Endodermal cell (in vitro differentiated cells): Measurements from ENCODE around the gene HSD17B12. TPM values are rescaled to one million over a fixed set of nuclear protein-coding genes. Genes with fewer than 3 reads are reported as not detected.

Source experiments
- DNase-seq: peaks from one replicate; pipeline ENCODE4 v3.0.0-alpha.2; 2017
- H3K27ac ChIP-seq: 2 replicates; pipeline ENCODE4 v1.5.1; 2013; ENCODE audit warnings: mild to moderate bottlenecking, low read depth, low read length, moderate library complexity
- H3K27me3 ChIP-seq: 2 replicates; pipeline ENCODE4 v1.6.1; 2013; ENCODE audit warnings: mild to moderate bottlenecking, low read length, moderate library complexity; ENCODE audit not compliant: insufficient read depth, control insufficient read depth, poor library complexity, severe bottlenecking
- H3K36me3 ChIP-seq: 2 replicates; pipeline ENCODE4 v1.7.0; 2013; ENCODE audit warnings: mild to moderate bottlenecking, low read length, moderate library complexity; ENCODE audit not compliant: control insufficient read depth, insufficient read depth
- H3K4me1 ChIP-seq: one replicate; pipeline ENCODE4 v1.7.0; 2013; ENCODE audit warnings: low read length; ENCODE audit not compliant: control insufficient read depth, insufficient read depth
- H3K4me3 ChIP-seq: 2 replicates; pipeline ENCODE4 v1.5.1; 2013; ENCODE audit warnings: mild to moderate bottlenecking, low read length, moderate library complexity
- H3K9ac ChIP-seq: 2 replicates; pipeline ENCODE4 v1.6.1; 2013; ENCODE audit warnings: mild to moderate bottlenecking, low read length, moderate library complexity; ENCODE audit not compliant: poor library complexity, severe bottlenecking; ENCODE audit errors: extremely low read depth
- H3K9me3 ChIP-seq: 2 replicates; pipeline ENCODE4 v1.6.1; 2013; ENCODE audit warnings: mild to moderate bottlenecking, low read length, moderate library complexity; ENCODE audit not compliant: control insufficient read depth
- H3K27ac Mint-ChIP-seq: 2 replicates; pipeline ENCODE4 v1.8.0; 2020; ENCODE audit warnings: mixed read lengths
- H3K27me3 Mint-ChIP-seq: 2 replicates; pipeline ENCODE4 v1.8.0; 2021; ENCODE audit warnings: mild to moderate bottlenecking, mixed read lengths; ENCODE audit not compliant: insufficient read depth
- H3K36me3 Mint-ChIP-seq: 2 replicates; pipeline ENCODE4 v1.8.0; 2020; ENCODE audit warnings: low read depth, mixed read lengths
- H3K4me1 Mint-ChIP-seq: 2 replicates; pipeline ENCODE4 v1.8.0; 2020; ENCODE audit warnings: mixed read lengths
- H3K4me3 Mint-ChIP-seq: 2 replicates; pipeline ENCODE4 v1.8.0; 2020; ENCODE audit warnings: mild to moderate bottlenecking, moderate library complexity, mixed read lengths
- H3K9me3 Mint-ChIP-seq: 2 replicates; pipeline ENCODE4 v1.8.0; 2020; ENCODE audit warnings: mild to moderate bottlenecking, mixed read lengths
- WGBS, 2 experiments: methylation state at CpG; one replicate each; pipeline versions ENCODE4 v1.1.5 to v1.1.7; 2013; ENCODE audit warnings: missing lambda C conversion rate in 2 of 2, mixed read lengths in 1 of 2; ENCODE audit not compliant: insufficient coverage in 1 of 2, insufficient read length in 1 of 2; 5-methylcytosine and 5-hydroxymethylcytosine counted together
- total RNA-seq, 2 donors: library from RNA; stranded (reverse); fragmentation: NEBNext Ultra II Directional in 1 of 2; extraction: Animal tissue kit (Norgen Biotek cat#: 25700) in 1 of 2; gene quantifications; 2 replicates in 1 of 2; 3 replicates in 1 of 2; pipeline ENCODE4 v1.2.1, GENCODE V29; 2021
- TF ChIP-seq, protein P1 (sequence below): fragments of 200-600 bp; sonication (generic); conservative IDR thresholded peaks from 2 replicates; pipeline ENCODE4 v1.5.0; 2021; ENCODE audit warnings: antibody characterized with exemption, mild to moderate bottlenecking

The HSD17B12 gene
- total RNA-seq, 2 donors from 2014 or later: 109 to 138 TPM

GRCh38 chr11:43687120-43687791, 6.7 kb downstream of the HSD17B12 start:
- 85 to 89% methylated on average over 3 of the region's 3 CpGs for WGBS, 2 experiments

DNA sequence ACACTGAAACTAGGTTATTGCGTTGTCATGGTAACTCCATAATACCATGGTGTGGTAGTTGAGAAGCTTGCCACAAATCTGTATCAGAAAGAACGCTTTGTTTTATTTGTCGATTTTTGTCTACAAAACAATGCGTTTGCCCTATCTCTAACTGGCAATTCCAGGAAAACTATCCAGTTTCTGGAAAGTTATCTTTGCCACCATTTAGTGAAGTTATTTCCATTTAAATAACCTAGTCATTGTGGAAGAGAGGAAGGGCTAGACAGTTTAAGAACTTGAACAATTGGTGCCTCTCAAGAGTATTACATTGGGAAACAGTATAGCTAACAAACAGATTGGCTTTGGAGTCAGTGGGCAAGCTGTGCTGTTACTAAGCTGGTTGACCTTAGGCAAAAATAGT, 7.9 kb downstream of the HSD17B12 start:
- H3K9me3 ChIP-seq: no peaks in the 10 kb centered on the region
- H3K27me3 ChIP-seq: no peaks in the 10 kb centered on the region
- Mint-ChIP-seq H3K36me3 (peaks cover 22% of the 10 kb centered on the region), H3K4me1 (peaks cover 51% of the 10 kb centered on the region), H3K27me3 (no peaks in the 10 kb centered on the region), H3K27ac (no peak overlapping the region), H3K4me3 (no peak overlapping the region), H3K9me3 (no peaks in the 10 kb centered on the region)
- H3K27ac ChIP-seq: no peak overlapping the region
- no peak overlapping the region for H3K9ac ChIP-seq
- no peaks in the 10 kb centered on the region for H3K4me1 ChIP-seq
- no peak for DNase-seq
- H3K36me3 ChIP-seq: peaks cover 17% of the 10 kb centered on the region
- TF ChIP-seq, protein P1, sequence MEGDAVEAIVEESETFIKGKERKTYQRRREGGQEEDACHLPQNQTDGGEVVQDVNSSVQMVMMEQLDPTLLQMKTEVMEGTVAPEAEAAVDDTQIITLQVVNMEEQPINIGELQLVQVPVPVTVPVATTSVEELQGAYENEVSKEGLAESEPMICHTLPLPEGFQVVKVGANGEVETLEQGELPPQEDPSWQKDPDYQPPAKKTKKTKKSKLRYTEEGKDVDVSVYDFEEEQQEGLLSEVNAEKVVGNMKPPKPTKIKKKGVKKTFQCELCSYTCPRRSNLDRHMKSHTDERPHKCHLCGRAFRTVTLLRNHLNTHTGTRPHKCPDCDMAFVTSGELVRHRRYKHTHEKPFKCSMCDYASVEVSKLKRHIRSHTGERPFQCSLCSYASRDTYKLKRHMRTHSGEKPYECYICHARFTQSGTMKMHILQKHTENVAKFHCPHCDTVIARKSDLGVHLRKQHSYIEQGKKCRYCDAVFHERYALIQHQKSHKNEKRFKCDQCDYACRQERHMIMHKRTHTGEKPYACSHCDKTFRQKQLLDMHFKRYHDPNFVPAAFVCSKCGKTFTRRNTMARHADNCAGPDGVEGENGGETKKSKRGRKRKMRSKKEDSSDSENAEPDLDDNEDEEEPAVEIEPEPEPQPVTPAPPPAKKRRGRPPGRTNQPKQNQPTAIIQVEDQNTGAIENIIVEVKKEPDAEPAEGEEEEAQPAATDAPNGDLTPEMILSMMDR: no peak
- no peak overlapping the region for H3K4me3 ChIP-seq
- WGBS, 2 experiments: 67 to 91% methylated on average over 3 to 4 of the region's 4 CpGs

More at GRCh38 chr11:43687120-43687791, 6.7 kb downstream of the HSD17B12 start:
- Histone ChIP-seq H3K27ac (no peak overlapping the region), H3K4me3 (no peak overlapping the region), H3K36me3 (peaks cover 25% of the 10 kb centered on the region), H3K9ac (no peak overlapping the region), H3K4me1 (no peaks in the 10 kb centered on the region), H3K9me3 (no peaks in the 10 kb centered on the region), H3K27me3 (no peaks in the 10 kb centered on the region)
- H3K27ac Mint-ChIP-seq: peak overlapping the region; percentile 32
- peaks cover 45% of the 10 kb centered on the region for H3K4me1 Mint-ChIP-seq
- TF ChIP-seq, protein P1: no peak
- peak; percentile 51 for DNase-seq
- no peaks in the 10 kb centered on the region for H3K9me3 Mint-ChIP-seq
- no peaks in the 10 kb centered on the region for H3K27me3 Mint-ChIP-seq
- peaks cover 34% of the 10 kb centered on the region for H3K36me3 Mint-ChIP-seq
- no peak overlapping the region for H3K4me3 Mint-ChIP-seq

- Histone ChIP-seq H3K27me3 (no peaks in the 10 kb centered on the region), H3K9me3 (no peaks in the 10 kb centered on the region), H3K9ac (no peak overlapping the region), H3K4me3 (no peak overlapping the region), H3K4me1 (no peaks in the 10 kb centered on the region), H3K36me3 (peaks cover 13% of the 10 kb centered on the region), H3K27ac (no peak overlapping the region)
- H3K36me3 Mint-ChIP-seq: peaks cover 18% of the 10 kb centered on the region
- DNase-seq: no peak
- H3K4me1 Mint-ChIP-seq: peaks cover 50% of the 10 kb centered on the region
- no peak overlapping the region for H3K27ac Mint-ChIP-seq
- TF ChIP-seq, protein P1: no peak
- H3K9me3 Mint-ChIP-seq: no peaks in the 10 kb centered on the region
- WGBS, 2 experiments: 90 to 93% methylated on average over 1 of the region's 2 CpGs
- no peaks in the 10 kb centered on the region for H3K27me3 Mint-ChIP-seq
- no peak overlapping the region for H3K4me3 Mint-ChIP-seq
Observed at GRCh38 chr11:43689167-43689566, 8.6 kb downstream of the HSD17B12 start.
